HG02885 (cell line): ENCODE measurements around the gene ATP9B.
A peak's percentile ranks its signal among the peaks of the same experiment; 100 is the strongest.
"Not testable (repeated sequence)": the region's sequence is repeated elsewhere in the genome, so short reads cannot be mapped to it uniquely, and the experiment has no call there.

ENCODE experiments used
- ATAC-seq: cut with Tn5 transposase; IDR thresholded peaks from one replicate; pipeline ENCODE4 v1.9.1; 2021; ENCODE audit warnings: mild to moderate bottlenecking; ENCODE audit not compliant: unreplicated experiment, poor library complexity

ATP9B gene

DNA sequence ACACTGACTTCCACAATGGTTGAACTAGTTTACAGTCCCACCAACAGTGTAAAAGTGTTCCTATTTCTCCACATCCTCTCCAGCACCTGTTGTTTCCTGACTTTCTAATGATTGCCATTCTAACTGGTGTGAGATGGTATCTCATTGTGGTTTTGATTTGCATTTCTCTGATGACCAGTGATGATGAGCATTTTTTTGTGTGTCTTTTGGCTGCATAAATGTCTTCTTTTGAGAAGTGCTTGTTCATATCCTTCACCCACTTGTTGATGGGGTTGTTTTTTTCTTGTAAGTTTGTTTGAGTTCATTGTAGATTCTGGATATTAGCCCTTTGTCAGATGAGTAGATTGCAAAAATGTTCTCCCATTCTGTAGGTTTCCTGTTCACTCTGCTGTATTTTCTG lies 202.6 kb downstream of the ATP9B start:
- not testable (repeated sequence) for ATAC-seq

DNA sequence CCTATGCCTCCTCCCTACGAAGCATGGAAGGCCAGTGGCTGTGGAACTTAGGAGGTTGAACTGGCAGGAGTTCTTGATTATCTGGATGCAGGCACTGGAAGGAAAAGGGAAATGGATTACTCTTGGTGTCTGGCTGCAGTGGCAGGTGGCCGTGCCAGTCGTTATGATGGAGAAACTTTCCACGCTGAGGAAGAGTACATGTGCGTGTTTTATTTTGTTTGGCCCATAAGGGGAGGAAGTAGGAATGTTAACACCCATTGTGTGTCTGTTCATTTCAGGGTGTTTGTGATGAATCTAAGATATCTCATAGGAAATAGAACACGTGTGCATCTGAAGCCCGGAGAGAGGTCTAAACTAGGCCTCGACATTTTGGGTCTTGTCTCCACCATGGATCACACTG lies 203.7 kb downstream of the ATP9B start:
- no peak for ATAC-seq

DNA sequence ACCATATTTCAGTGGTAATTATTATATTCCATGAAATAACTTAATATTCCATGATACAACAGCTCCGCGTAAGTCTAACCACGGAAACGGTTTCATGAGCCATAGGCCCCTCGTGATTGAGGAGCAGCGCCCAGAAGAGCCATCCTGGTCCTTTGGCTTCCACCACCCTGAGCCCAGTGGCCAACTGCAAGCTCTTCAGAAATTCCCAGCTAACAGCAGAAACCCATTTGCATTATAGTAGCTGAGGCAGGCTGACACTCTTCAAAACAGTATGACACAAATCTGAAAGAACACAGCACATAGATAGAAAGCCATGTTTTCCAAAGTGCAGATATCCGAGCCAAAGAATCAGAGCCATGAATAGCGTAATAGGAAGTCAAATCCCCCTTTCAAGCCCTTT lies 205.6 kb downstream of the ATP9B start:
- peak; percentile 11 for ATAC-seq

DNA sequence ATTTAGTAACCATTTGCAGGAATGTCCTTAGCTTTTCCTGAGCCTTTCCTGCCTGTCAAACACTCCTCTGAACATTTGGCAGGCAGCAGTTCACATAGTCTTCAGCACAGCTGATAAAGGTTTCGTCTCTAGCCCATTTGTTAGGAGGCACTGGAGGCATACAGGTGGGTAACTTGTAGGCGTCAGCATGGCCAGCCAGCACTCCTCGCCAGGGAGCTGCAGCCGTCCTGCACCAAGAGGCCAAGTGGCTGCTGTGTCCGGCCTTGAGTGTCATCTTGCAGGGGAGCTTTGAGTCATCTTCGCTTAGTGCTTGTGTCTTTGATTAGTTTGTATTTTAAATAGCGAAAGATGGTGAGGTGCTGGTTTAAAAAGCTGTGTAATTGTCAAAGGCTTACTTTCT lies 206.3 kb downstream of the ATP9B start:
- peak; percentile 57 for ATAC-seq

DNA sequence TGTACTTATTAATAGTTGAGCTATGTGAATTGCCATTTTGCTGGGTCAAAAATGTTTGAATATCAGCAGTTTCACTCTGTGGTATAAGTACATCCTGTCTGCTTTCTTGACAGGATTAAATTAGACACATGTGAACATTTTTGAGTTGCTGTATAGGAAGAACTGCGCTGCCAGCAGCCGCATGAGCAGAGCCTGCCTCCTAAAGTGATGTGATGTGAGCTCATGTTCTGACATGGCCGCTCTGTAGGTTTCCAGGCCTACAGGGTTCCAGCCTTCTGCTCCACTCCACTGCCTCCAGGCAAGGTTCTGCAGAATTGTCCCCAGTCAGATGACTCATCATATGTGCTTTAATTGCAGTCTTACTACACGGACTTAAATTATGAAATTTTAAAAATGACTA lies 206.8 kb downstream of the ATP9B start:
- ATAC-seq, result peak; percentile 84

DNA sequence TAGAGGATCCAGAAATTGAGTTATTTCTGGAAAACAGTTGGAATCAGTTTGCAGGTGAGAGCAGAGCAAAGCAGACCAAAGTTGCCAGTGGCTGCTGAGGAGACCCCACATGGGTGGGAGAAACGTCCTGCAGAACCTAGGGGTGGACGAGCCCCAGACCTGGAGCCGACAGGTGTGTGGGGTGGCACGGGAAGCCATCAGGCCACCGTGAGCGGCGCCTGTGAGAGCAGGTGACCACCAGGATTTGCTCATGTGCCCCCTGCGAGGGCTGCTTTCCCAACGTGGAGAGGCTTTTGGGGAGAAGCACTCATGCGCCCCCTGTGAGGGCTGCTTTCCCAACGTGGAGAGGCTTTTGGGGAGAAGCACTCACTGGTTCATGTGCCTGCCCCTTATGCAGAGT lies 209.7 kb downstream of the ATP9B start:
- no peak for ATAC-seq

DNA sequence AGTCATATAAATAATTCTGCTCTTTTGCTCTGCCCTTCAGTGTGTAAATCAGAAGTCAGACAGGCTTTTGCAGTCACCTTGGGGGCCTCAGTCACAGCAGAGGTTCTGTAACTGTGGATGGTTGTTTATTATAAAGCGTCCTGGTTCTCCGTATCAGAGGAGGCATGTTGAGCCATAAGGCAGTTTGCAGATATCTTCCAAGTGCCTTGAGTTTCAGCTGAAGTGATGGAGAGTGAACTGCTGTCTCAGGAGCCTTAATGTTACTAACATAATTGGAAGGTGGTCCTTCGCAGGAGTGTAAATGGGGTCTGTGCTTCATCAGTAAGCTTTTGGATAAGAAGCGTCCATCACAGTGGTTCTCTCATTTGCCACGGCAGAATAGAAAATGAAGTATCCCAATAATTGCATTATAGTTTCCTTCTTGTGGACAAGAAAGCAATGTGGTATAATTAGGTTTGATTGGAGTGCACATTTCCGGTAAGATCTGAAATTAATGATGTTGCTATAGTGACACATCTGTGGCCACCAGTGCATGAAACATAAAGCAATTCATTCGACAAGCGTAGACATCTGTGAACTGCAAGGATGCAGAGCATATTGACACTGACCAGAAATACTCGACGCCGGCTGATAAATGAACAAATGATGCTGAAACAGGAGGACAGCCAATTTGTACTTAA lies 214.1 kb downstream of the ATP9B start:
- ATAC-seq, result no peak

DNA sequence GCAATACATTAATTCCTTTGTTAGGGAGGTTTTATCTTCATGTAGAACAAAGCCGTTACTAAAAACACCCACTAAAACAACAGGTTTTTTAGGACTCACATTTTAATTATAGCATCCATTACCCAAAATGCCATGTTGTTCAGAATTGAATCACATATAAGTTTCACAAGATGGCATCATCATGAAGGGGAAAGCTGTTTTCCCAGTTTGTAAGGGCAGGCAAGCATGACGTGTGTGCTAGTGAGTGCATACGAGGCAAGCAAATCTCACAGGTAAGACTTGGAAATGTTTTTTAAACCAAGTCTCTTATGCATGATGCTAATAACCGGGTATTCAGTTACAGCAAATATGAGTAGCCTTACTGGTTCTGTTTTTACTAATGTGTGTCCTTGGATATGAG lies 214.7 kb downstream of the ATP9B start:
- no peak for ATAC-seq

DNA sequence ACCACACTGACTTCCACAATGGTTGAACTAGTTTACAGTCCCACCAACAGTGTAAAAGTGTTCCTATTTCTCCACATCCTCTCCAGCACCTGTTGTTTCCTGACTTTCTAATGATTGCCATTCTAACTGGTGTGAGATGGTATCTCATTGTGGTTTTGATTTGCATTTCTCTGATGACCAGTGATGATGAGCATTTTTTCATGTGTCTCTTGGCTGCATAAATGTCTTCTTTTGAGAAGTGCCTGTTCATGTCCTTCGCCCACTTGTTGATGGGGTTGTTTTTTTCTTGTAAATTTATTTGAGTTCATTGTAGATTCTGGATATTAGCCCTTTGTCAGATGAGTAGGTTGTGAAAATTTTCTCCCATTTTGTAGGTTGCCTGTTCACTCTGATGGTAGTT lies 216.0 kb downstream of the ATP9B start:
- not testable (repeated sequence) for ATAC-seq

DNA sequence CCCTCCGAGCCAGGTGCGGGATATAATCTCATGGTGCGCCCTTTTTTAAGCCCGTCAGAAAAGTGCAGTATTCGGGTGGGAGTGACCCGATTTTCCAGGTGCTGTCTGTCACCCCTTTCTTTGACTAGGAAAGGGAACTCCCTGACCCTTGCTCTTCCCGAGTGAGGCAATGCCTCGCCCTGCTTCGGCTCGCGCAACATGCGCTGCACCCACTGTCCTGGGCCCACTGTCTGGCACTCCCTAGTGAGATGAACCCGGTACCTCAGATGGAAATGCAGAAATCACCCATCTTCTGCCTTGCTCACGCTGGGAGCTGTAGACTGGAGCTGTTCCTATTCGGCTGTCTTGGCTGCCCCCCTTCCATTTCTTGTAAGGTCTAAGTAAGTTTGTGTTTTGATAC lies 221.2 kb downstream of the ATP9B start:
- ATAC-seq, result not testable (repeated sequence)

DNA sequence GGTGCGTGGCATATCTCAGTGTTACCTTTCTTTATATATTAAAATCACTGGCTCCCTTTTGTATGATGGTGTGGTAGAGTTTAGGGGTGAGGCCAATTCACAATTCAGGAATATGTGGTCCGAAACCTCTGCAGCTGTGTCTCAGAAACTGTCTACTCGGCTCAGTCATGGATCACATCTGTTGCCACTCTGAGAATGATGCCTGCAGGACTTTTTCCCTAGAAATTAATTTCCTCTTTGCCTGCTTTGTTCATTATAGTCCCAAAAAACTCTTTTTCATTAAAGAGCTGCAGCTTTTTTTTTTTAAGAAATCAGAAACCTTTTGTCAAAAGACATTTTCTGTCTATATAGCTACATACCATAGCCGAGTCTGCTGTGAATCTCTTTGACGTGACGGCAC lies 221.7 kb downstream of the ATP9B start:
- ATAC-seq, result no peak

DNA sequence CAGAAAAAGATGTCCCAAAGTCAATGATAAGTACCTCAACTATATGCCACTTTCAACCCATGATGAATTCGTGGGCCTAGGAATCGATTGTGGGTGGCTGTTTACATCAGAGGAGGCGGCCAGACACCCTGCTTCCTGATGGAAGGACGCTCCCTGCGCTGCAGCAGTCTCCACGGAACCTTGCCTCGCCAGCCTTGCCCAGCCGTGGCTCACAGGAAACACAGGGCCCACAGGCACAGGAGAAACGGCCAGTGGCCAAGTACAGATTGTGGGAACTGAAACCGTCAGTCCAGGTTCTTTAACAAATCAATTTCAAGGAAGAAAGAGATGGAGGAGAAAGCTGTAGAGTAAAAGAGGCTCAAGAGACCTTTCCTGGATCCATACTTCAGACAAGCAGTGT lies 225.0 kb downstream of the ATP9B start:
- ATAC-seq, result no peak

DNA sequence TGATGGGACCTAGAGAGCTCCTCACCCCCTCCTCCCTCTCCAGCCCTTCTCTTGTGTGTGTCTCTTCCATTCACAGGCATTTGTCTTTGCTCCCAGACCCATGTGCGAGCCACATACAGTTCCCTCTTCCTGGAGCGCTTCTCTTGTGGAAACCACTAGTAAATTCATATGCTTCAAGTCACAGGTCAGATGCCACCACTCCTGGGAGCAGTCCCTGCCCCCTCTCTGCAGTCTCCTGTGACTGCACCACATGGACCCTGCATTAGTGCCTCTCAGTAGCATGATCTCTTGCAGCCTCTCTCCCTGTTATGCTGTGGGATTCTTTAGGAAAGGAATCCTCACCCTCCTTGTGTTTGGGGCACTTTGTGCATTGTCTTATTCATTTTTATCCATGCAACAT lies 230.1 kb downstream of the ATP9B start:
- no peak for ATAC-seq

DNA sequence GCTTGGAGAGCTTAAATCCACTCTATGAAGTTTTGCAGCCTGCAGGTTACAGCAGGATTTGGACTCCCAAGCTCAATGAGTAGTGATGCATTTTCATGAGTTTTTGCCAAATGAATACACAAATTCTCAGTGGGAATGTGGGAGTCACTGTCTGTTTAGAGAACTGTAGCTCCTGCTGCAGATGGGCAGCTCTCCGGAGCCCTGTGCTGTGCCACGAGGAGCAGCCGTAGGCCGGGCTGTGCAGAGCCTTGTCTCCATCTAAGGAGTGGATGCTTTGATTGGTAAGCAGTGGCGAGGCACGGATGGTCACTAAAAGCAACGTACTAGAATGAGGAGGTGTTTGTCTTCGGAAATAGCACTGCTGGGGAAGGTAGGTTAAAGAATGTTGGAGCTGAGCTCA lies 230.5 kb downstream of the ATP9B start:
- ATAC-seq, result no peak

DNA sequence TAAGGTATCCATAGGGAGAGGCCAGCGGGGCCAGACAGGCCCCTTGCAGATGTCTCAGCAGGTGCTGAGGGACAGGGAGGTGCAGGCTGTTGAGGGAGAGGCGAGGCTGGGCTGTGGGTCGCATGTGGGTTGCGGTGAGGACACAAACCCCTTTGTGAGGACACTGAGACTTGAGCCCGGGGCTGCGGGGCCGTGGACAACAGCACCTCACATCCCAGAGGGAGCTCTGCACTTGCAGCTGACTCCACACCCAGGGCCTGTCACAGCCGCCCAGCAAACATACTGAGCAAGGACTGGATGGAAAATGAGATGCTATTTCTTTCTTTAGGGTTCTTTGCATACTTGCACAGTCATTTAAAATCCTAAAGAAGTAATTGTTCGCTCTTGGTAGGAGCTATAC lies 231.2 kb downstream of the ATP9B start:
- no peak for ATAC-seq

DNA sequence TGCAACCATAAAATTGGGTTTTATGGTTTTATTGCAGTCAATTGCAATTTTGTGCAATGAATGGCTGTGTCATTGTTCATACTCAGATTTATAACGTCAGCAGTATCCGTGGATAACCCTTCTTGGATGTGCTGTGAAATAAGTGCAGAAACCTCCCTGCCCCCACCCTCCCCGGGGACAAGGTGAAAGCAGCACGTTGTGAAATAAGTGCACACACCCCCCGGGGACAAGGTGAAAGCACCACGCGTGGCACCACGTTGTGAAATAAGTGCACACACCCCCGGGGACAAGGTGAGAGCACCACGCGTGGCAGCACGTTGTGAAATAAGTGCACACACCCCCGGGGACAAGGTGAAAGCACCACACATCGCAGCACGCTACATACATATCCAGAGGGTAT lies 232.9 kb downstream of the ATP9B start:
- no peak for ATAC-seq

DNA sequence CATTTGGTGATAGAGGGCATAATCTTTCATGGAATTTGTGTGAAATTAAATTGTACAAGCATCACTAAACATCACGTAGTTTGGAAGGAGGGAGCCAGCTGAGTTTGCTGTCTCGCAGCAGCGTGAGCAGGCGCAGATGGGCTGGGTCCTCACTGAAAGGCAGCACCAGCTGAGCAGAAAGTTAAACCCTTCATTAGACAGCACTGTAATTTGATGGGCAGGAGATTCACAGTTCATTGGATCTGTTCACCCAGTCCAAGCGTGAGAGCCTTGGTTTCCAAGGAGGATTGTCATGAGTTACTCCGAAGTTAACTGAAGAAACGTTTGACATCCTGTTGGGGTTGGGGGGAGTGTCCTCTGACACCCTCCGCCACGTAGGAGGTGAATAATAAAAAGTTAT lies 236.7 kb downstream of the ATP9B start:
- no peak for ATAC-seq

DNA sequence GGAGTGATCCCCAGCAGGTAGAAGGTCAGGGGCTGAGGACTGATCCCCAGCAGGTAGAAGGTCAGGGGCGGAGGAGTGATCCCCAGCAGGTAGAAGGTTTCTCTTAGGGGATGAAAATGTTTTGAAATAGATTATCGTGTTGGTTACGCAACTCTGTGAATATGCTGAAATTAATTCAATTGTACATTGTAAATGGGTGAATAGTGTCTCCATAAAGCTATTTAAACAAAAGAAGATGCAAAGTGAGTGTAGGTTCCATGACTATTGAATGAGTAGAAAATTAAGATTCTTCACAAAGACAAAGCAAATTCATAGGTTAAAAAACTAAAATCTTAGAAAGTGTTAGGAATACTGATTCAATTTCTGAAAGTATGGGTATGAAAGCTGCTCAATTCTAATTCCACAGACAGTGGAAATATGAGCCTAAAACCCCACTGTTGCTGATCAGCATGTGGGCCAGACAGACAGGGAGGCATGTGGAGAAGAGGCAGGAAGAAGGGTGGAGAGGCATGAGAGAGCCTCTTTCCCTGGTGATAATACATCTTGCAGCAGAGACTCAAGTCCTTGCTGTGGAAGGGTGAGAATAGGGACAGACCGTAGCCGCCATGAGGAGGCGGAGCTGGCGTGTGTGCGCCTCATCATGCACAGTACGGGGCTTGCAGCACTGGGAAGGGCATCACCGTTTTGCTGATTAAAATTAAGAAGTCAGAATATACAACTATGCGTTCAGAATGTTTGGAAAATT lies 240.6 kb downstream of the ATP9B start:
- no peak for ATAC-seq

DNA sequence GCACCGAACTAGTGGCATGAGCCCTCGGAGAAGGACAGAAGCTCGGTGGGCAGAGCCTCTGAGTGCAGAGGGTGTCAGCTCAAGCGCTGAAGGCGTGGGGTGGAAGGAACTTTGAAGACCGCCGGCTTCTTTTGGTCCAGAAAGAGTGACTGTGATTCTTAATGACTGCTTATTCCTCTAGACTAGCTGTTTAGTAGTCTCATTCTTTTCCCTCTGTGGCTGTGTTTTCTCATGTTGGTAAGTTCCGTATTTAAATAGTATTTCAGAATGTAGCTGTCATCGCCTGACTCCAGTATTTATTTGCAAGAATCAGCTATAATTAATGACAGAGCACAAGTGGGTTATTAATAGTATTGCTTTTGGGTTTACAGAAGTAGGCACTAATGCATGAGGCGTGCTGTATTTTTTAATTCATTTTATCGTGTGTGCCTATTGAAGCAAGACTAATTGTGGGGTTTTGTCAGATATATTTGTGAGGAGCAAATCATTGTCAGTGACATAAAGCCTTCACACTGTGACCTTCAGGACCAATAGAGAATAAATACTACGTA lies 245.7 kb downstream of the ATP9B start:
- no peak for ATAC-seq

DNA sequence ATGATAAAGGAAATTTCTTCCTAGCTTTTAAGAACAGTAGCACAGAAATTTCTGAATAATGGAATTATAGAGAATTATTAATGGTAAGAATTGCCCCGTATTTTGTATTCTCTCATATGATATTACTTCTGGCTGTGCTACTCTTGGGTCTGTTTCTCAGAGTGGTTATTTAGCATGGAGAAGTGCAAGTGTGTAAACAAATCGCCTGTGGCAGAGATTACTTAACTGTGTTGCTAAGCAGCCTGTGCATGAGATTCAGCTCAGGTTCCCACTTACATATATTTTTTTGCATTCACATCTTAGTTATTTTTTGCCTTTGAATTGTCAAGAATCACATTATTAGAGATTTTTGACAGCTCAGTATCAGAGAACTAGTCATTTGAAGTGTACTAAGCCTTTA lies 246.4 kb downstream of the ATP9B start:
- no peak for ATAC-seq

DNA sequence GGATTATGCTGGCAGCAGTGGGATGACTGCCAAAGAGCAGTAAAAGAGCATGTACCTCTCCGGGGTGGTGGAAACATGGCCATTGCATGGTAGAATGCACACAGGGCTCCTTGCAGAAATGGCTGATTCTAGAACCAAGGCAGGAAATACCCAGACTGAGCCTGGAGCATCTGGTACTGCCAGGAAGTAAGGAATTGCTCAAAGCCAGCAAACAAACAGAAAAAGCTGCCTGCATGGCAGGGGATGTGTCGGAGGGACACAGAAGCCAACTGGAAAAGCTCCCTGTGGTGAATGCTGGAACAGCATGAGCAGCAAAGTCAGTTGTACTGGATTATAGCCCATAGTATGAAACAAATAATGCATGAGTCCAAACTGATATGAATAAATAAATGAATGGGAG lies 248.5 kb downstream of the ATP9B start:
- ATAC-seq, result no peak

DNA sequence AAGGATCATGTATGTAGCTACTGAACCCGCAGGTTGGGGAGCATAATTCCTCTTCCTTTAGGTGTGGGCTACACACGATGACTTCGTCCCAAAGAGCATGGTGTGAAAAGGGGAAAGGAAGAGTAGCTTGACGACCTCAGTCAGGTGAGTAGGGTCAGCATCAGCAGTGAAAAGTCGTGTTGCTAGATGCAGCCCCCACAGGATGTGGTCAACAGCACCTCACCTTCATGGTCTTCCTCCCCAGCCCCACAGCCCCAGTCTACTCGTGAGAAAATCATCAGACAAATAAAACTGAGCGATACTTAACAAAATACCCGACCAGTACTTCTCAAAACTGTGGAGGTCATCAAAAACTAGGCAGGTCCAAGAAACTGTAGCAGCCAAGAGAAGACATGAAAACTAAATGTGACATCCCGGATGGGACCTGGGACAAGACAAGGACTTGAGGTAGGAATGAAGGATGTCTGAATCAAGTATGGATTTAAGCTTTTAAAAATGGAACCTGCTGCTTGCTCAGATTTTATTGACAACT lies 249.0 kb downstream of the ATP9B start:
- no peak for ATAC-seq
